HepG2 (cell line): ENCODE results near the gene NLRC5. TPM values are rescaled to one million over a fixed set of nuclear protein-coding genes. Genes with fewer than 3 reads are reported as not detected.

Experiments
- CBX2 ChIP-seq, 2 experiments: fragments of 200-600 bp in 1 of 2; sonication (generic); formaldehyde crosslinking in 1 of 2; IDR thresholded peaks; 2 replicates each; pipeline versions ENCODE4 v1.7.0 to v1.8.1; 2018 to 2022; ENCODE audit warnings: low read depth in 2 of 2, low read length in 1 of 2, mild to moderate bottlenecking in 1 of 2, missing genetic modification reagents in 1 of 2
- CEBPG ChIP-seq: IDR thresholded peaks from 2 replicates; pipeline ENCODE4 v1.6.1; 2016
- DMAP1 ChIP-seq: IDR thresholded peaks from 2 replicates; pipeline ENCODE4 v1.6.1; 2016
- HNF4A ChIP-seq: sonication (generic); formaldehyde crosslinking; IDR thresholded peaks from 2 replicates; pipeline ENCODE4 v1.4.0; 2020; ENCODE audit warnings: missing genetic modification reagents
- HNRNPUL1 ChIP-seq: fragments of 200-400 bp; formaldehyde crosslinking; IDR thresholded peaks from 2 replicates; pipeline ENCODE4 v1.6.1; 2017; ENCODE audit warnings: low read depth, mild to moderate bottlenecking, low read length, moderate library complexity
- KDM4B ChIP-seq: sonication (generic); formaldehyde crosslinking; IDR thresholded peaks from 2 replicates; pipeline ENCODE4 v1.4.0; 2020; ENCODE audit warnings: missing genetic modification reagents
- MED13 ChIP-seq: sonication (generic); formaldehyde crosslinking; IDR thresholded peaks from 2 replicates; pipeline ENCODE4 v1.5.0; 2020; ENCODE audit warnings: missing genetic modification reagents
- MIER2 ChIP-seq: IDR thresholded peaks from 2 replicates; pipeline ENCODE4 v1.6.1; 2016; ENCODE audit warnings: missing biosample characterization, missing genetic modification reagents
- NR2C2 ChIP-seq: sonication (generic); formaldehyde crosslinking; IDR thresholded peaks from 2 replicates; pipeline ENCODE4 v1.4.0; 2020; ENCODE audit warnings: missing genetic modification reagents, mild to moderate bottlenecking, moderate library complexity, borderline replicate concordance
- PHF8 ChIP-seq: sonication (generic); formaldehyde crosslinking; IDR thresholded peaks from 2 replicates; pipeline ENCODE4 v1.5.0; 2020; ENCODE audit warnings: missing genetic modification reagents
- TEAD2 ChIP-seq: sonication (generic); formaldehyde crosslinking; IDR thresholded peaks from 2 replicates; pipeline ENCODE4 v1.9.0; 2021; ENCODE audit warnings: missing genetic modification reagents
- ZBTB1 ChIP-seq: sonication (generic); formaldehyde crosslinking; IDR thresholded peaks from 2 replicates; pipeline ENCODE4 v1.4.0; 2020; ENCODE audit warnings: missing genetic modification reagents, borderline replicate concordance
- ZNF337 ChIP-seq: sonication (generic); formaldehyde crosslinking; IDR thresholded peaks from 2 replicates; pipeline ENCODE4 v1.5.1; 2020; ENCODE audit warnings: missing genetic modification reagents, low read depth, mild to moderate bottlenecking, borderline replicate concordance
- ZNF383 ChIP-seq: sonication (generic); formaldehyde crosslinking; IDR thresholded peaks from 2 replicates; pipeline ENCODE4 v1.4.0; 2020; ENCODE audit warnings: missing genetic modification reagents, mild to moderate bottlenecking, borderline replicate concordance
- ZNF501 ChIP-seq: sonication (generic); formaldehyde crosslinking; IDR thresholded peaks from 2 replicates; pipeline ENCODE4 v1.5.1; 2020; ENCODE audit warnings: mild to moderate bottlenecking, moderate library complexity, missing genetic modification reagents
- ZNF550 ChIP-seq: sonication (generic); formaldehyde crosslinking; IDR thresholded peaks from 2 replicates; pipeline ENCODE4 v1.4.0; 2020; ENCODE audit warnings: mild to moderate bottlenecking, missing genetic modification reagents, borderline replicate concordance
- ZNF670 ChIP-seq: sonication (generic); formaldehyde crosslinking; IDR thresholded peaks from 2 replicates; pipeline ENCODE4 v1.8.0; 2022; ENCODE audit warnings: mild to moderate bottlenecking, missing genetic modification reagents, borderline replicate concordance
- ZNF761 ChIP-seq: sonication (generic); formaldehyde crosslinking; conservative IDR thresholded peaks from 2 replicates; pipeline ENCODE4 v1.4.0; 2020; ENCODE audit warnings: mild to moderate bottlenecking, missing genetic modification reagents
- ZNF839 ChIP-seq: sonication (generic); formaldehyde crosslinking; IDR thresholded peaks from 2 replicates; pipeline ENCODE4 v1.4.0; 2020; ENCODE audit warnings: missing genetic modification reagents, mild to moderate bottlenecking, borderline replicate concordance
- polyA plus RNA-seq, 8 experiments: library from polyadenylated mRNA; depleted of rRNA in 3 of 8; stranded (reverse) in 7 of 8; unstranded in 1 of 8; fragments of >200 nt; fragmentation: Illumina TruSeq in 4 of 8; extraction: Trizol in 4 of 8; gene quantifications; 2 replicates each; pipeline versions ENCODE4 v1.2.1 to v1.2.3, GENCODE V29; 2011 to 2016; ENCODE audit warnings: low read depth in 4 of 8, missing spikeins in 1 of 8, mixed read lengths in 1 of 8; ENCODE audit not compliant: insufficient read depth in 1 of 8
- total RNA-seq, 5 experiments: library from RNA; depleted of rRNA; stranded (reverse); fragments of >200 nt; fragmentation: Illumina TruSeq; extraction: Trizol; gene quantifications; 2 replicates each; pipeline ENCODE4 v1.2.3, GENCODE V29; 2016; ENCODE audit warnings: low read depth in 1 of 5
- TF ChIP-seq, protein P1 (sequence below): sonication (generic); formaldehyde crosslinking; IDR thresholded peaks from 2 replicates; pipeline ENCODE4 v1.4.0; 2020; ENCODE audit warnings: missing genetic modification reagents, mild to moderate bottlenecking, borderline replicate concordance
- TF ChIP-seq, protein P2 (sequence below): sonication (generic); formaldehyde crosslinking; IDR thresholded peaks from 2 replicates; pipeline ENCODE4 v1.5.0; 2020; ENCODE audit warnings: mild to moderate bottlenecking, missing genetic modification reagents
- TF ChIP-seq, protein P3 (sequence below): sonication (generic); formaldehyde crosslinking; IDR thresholded peaks from 2 replicates; pipeline ENCODE4 v1.4.0; 2020; ENCODE audit warnings: missing genetic modification reagents
- TF ChIP-seq, protein P4 (sequence below): sonication (generic); formaldehyde crosslinking; IDR thresholded peaks from 2 replicates; pipeline ENCODE4 v1.4.0; 2020; ENCODE audit warnings: mild to moderate bottlenecking, low read depth, missing genetic modification reagents

NLRC5 gene
- total and polyA plus RNA-seq, 2 of the 13 experiments (the other 11 are each of a cell fraction or from before 2014, with no cell fraction given), result 6.3 to 12.7 TPM

DNA sequence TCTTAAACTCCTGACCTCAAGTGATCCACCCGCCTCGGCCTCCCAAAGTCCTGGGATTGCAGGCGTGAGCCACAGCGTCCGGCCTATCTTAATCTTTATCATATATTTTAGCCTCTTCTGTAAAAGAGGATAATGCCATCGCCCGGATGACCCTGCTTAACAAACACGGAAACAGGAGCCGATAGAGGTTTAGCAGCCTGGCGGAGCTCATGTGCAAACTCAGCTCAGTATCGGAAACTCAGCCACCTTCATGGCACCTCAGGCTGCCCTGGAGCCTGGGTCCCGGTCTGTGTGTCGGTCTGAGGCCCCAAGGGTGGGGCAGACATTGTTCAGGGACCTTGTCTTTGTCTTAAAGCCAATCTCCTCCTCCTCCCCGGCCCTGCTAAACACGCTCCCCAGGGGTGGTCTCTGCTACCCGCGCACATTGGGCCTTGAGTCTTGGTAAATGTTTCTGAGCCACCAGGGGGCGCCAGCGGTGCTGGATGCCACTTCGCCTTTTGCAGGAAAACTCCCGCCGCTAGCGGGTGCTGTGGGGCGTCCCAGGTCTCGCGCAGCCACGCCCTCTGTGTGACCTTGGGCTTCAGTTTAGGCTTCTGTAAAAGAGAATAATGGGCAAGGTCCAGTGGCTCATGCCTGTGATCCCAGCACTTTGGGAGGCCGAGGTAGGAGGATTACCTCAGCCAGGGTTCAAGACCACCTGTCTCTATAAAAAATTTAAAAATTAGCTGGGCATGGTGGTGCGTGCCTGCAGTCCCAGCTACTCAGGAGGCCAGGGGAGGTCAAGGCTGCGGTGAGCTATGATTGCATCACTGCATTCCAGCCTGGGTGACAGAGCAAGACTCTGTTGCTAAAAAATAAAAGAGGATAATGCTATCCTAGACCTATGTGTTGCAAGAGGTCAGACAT is 24.9 kb upstream of the NLRC5 start (continued):
- TF ChIP-seq, protein P1, sequence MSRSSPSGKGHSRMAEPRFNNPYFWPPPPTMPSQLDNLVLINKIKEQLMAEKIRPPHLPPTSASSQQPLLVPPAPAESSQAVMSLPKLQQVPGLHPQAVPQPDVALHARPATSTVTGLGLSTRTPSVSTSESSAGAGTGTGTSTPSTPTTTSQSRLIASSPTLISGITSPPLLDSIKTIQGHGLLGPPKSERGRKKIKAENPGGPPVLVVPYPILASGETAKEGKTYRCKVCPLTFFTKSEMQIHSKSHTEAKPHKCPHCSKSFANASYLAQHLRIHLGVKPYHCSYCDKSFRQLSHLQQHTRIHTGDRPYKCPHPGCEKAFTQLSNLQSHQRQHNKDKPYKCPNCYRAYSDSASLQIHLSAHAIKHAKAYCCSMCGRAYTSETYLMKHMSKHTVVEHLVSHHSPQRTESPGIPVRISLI, result no peak; the same call in 1 of the 2 replicates
- TF ChIP-seq DMAP1 (CRISPR knock-in tag), result no peak
- no peak for TF ChIP-seq ZNF761 (CRISPR knock-in tag)
- TF ChIP-seq NR2C2, result peak; percentile 89
- TF ChIP-seq, protein P2, sequence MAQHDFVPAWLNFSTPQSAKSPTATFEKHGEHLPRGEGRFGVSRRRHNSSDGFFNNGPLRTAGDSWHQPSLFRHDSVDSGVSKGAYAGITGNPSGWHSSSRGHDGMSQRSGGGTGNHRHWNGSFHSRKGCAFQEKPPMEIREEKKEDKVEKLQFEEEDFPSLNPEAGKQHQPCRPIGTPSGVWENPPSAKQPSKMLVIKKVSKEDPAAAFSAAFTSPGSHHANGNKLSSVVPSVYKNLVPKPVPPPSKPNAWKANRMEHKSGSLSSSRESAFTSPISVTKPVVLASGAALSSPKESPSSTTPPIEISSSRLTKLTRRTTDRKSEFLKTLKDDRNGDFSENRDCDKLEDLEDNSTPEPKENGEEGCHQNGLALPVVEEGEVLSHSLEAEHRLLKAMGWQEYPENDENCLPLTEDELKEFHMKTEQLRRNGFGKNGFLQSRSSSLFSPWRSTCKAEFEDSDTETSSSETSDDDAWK (CRISPR knock-in tag), result no peak
- no peak for TF ChIP-seq TEAD2 (CRISPR knock-in tag)
- TF ChIP-seq KDM4B (CRISPR knock-in tag), result peak; percentile 22; the same call in 1 of the 2 replicates
- TF ChIP-seq ZNF550, result no peak
- peak; percentile 98 for TF ChIP-seq CEBPG (CRISPR knock-in tag)
- peak; percentile 17; the same call in 1 of the 2 replicates for TF ChIP-seq PHF8 (CRISPR knock-in tag)
- peak; percentile 49; the same call in 1 of the 2 replicates for TF ChIP-seq MED13 (CRISPR knock-in tag)
- no peak for TF ChIP-seq ZNF383
- no peak for TF ChIP-seq CBX2 (IDR thresholded peaks at IDR 0.05; ENCODE audit: low read depth, low read length)
- no peak for TF ChIP-seq CBX2 (CRISPR knock-in tag; IDR thresholded peaks at IDR 0.05; ENCODE audit: low read depth)
- peak; percentile 53; the same call in 1 of the 2 replicates for TF ChIP-seq ZNF670 (CRISPR knock-in tag)
- no peak for TF ChIP-seq MIER2 (CRISPR knock-in tag)
- TF ChIP-seq ZBTB1 (CRISPR knock-in tag), result no peak
- TF ChIP-seq ZNF501 (CRISPR knock-in tag), result 0 out of 2 replicates have a peak, but pooled peaks have one; percentile 52
- TF ChIP-seq ZNF839 (CRISPR knock-in tag), result peak; percentile 63; the same call in 1 of the 2 replicates
- peak; percentile 59; the same call in 1 of the 2 replicates for TF ChIP-seq ZNF337
- TF ChIP-seq, protein P3, sequence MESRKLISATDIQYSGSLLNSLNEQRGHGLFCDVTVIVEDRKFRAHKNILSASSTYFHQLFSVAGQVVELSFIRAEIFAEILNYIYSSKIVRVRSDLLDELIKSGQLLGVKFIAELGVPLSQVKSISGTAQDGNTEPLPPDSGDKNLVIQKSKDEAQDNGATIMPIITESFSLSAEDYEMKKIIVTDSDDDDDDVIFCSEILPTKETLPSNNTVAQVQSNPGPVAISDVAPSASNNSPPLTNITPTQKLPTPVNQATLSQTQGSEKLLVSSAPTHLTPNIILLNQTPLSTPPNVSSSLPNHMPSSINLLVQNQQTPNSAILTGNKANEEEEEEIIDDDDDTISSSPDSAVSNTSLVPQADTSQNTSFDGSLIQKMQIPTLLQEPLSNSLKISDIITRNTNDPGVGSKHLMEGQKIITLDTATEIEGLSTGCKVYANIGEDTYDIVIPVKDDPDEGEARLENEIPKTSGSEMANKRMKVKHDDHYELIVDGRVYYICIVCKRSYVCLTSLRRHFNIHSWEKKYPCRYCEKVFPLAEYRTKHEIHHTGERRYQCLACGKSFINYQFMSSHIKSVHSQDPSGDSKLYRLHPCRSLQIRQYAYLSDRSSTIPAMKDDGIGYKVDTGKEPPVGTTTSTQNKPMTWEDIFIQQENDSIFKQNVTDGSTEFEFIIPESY (CRISPR knock-in tag), result peak; percentile 98
- peak; percentile 70; the same call in 1 of the 2 replicates for TF ChIP-seq HNF4A (CRISPR knock-in tag)
- TF ChIP-seq, protein P4, sequence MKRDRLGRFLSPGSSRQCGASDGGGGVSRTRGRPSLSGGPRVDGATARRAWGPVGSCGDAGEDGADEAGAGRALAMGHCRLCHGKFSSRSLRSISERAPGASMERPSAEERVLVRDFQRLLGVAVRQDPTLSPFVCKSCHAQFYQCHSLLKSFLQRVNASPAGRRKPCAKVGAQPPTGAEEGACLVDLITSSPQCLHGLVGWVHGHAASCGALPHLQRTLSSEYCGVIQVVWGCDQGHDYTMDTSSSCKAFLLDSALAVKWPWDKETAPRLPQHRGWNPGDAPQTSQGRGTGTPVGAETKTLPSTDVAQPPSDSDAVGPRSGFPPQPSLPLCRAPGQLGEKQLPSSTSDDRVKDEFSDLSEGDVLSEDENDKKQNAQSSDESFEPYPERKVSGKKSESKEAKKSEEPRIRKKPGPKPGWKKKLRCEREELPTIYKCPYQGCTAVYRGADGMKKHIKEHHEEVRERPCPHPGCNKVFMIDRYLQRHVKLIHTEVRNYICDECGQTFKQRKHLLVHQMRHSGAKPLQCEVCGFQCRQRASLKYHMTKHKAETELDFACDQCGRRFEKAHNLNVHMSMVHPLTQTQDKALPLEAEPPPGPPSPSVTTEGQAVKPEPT, result no peak
- TF ChIP-seq HNRNPUL1, result no peak
